ENCODE results near the gene RHOG.

The RHOG gene

DNA sequence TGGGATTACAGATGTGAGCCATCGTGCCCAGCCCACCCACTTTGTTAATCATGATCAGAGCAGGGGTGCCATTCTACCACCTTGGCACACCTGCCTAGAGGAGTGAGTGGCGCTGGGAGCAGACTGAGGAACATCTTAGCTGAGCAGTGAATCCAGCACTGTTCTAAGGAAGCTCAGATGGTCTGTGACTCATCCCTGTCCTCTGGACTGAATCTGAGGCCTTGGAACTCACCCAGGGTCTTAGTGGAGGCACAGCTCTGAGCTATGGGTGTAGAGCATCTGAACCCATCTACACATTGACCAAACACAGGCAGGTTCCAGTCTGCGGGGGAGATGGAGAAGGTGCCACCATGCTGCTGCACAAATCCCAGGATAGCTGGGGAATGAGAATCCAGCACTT, 17.5 kb downstream of the RHOG start:
- no peak overlapping the region for H3K4me3 ChIP-seq (ENCODE audit: low read depth, low read length)
- TF ChIP-seq, protein P1, sequence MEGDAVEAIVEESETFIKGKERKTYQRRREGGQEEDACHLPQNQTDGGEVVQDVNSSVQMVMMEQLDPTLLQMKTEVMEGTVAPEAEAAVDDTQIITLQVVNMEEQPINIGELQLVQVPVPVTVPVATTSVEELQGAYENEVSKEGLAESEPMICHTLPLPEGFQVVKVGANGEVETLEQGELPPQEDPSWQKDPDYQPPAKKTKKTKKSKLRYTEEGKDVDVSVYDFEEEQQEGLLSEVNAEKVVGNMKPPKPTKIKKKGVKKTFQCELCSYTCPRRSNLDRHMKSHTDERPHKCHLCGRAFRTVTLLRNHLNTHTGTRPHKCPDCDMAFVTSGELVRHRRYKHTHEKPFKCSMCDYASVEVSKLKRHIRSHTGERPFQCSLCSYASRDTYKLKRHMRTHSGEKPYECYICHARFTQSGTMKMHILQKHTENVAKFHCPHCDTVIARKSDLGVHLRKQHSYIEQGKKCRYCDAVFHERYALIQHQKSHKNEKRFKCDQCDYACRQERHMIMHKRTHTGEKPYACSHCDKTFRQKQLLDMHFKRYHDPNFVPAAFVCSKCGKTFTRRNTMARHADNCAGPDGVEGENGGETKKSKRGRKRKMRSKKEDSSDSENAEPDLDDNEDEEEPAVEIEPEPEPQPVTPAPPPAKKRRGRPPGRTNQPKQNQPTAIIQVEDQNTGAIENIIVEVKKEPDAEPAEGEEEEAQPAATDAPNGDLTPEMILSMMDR (IDR thresholded peaks at IDR 0.05; ENCODE audit: low read depth, low read length): no peak
- TF ChIP-seq POLR2A (IDR thresholded peaks at IDR 0.05; ENCODE audit: extremely low read depth, insufficient read length) (no peak), MYC (IDR thresholded peaks at IDR 0.05; ENCODE audit: low read depth, low read length) (no peak)
- TF ChIP-seq, protein P2, sequence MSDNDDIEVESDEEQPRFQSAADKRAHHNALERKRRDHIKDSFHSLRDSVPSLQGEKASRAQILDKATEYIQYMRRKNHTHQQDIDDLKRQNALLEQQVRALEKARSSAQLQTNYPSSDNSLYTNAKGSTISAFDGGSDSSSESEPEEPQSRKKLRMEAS (IDR thresholded peaks at IDR 0.05; ENCODE audit: low read depth, low read length): no peak
- no peak for DNase-seq (ENCODE audit: low read depth)

DNA sequence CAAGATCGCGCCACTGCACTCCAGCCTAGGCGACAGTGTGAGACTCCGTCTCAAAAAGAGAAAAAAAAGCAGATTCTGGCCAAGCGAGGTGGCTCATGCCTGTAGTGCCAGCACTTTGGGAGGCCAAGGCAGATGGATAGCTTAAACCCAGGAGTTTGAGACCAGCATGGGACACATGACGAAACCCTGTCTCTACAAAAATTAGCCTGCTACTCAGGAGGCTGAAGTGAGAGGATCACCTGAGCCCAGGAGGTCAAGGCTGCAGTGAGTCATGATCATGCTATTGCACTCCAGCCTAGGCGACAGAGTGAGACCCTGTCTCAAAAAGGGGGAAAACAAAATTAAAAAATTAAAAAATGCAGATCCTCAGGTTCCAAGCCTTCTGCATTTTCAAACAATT, 18.4 kb downstream of the RHOG start:
- H3K4me3 ChIP-seq (ENCODE audit: low read depth, low read length): no peak overlapping the region
- DNase-seq (ENCODE audit: low read depth): no peak
- no peak for TF ChIP-seq MYC (IDR thresholded peaks at IDR 0.05; ENCODE audit: low read depth, low read length)
- TF ChIP-seq, protein P2 (IDR thresholded peaks at IDR 0.05; ENCODE audit: low read depth, low read length): no peak
- TF ChIP-seq, protein P1 (IDR thresholded peaks at IDR 0.05; ENCODE audit: low read depth, low read length): no peak
- no peak for TF ChIP-seq POLR2A (IDR thresholded peaks at IDR 0.05; ENCODE audit: extremely low read depth, insufficient read length)

DNA sequence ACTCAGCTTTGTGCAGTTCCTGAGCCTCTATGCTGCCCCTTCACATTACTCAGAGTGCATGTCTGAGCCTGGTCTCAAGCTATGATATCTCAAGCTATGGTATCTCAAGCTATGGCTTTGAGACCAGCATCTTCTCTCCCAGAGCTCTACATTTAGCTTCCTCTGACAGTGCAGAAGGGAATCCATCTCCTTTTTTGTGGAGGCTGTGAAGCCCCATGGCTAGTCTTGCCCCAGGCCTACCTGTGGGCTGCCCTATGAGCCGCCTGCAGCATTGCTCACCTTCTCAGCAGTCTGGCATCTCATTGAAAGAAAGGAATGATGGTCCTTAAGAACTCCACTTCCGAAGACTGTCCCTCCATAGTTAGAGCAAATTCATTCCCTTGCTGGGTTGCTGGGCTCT, 19.8 kb downstream of the RHOG start:
- DNase-seq (ENCODE audit: low read depth): no peak
- H3K4me3 ChIP-seq (ENCODE audit: low read depth, low read length): no peak overlapping the region
- TF ChIP-seq POLR2A (IDR thresholded peaks at IDR 0.05; ENCODE audit: extremely low read depth, insufficient read length) (no peak), MYC (IDR thresholded peaks at IDR 0.05; ENCODE audit: low read depth, low read length) (no peak)
- TF ChIP-seq, protein P1 (IDR thresholded peaks at IDR 0.05; ENCODE audit: low read depth, low read length): no peak
- TF ChIP-seq, protein P2 (IDR thresholded peaks at IDR 0.05; ENCODE audit: low read depth, low read length): no peak

DNA sequence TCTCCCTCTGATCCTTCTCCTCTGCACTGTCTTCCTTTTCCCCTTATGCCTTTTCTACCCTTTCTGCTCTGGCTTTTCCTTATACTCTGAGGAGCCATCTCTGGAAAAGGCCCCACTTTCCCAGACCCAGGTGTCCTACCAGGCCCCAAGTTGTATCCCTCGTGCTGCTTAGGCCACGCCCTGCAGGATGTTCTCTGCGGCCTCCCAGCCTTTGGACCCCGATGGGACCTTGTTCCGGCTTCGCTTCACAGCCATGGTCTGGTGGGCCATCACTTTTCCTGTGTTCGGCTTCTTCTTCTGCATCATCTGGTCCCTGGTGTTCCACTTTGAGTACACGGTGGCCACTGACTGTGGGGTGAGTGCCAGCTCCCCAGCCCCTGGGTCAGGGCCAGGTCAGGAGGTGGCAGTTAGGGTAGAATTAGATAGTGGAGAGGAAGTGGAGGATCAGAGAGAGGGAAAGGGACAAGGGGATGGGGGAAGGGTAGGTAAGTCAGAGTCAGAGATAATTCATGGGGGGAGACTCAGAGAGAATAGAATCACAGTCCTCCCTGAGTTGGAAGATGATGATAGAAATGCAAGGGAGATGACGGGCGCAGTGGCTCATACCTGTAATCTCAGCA, 23.5 kb downstream of the RHOG start:
- TF ChIP-seq MYC (IDR thresholded peaks at IDR 0.05; ENCODE audit: low read depth, low read length) (no peak), POLR2A (IDR thresholded peaks at IDR 0.05; ENCODE audit: extremely low read depth, insufficient read length) (no peak)
- TF ChIP-seq, protein P1 (IDR thresholded peaks at IDR 0.05; ENCODE audit: low read depth, low read length): no peak
- TF ChIP-seq, protein P2 (IDR thresholded peaks at IDR 0.05; ENCODE audit: low read depth, low read length): no peak
- no peak overlapping the region for H3K4me3 ChIP-seq (ENCODE audit: low read depth, low read length)
- no peak for DNase-seq (ENCODE audit: low read depth)

DNA sequence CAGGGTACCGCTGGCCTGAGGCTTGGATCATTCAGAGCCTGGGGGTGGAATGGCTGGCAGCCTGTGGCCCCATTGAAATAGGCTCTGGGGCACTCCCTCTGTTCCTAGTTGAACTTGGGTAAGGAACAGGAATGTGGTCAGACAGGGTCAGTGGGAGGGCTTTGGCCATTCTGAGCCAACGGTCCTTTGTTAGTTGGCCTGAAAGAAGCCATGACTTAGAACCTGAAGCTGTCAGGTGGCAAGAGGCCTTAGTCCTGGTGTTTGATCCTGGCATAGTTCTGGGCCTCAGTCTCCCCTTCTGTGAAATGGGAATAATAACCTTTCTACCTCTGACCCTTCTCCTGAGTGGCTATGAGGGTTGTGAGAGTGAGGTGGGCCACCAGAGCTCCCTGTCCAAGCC, 24.1 kb downstream of the RHOG start:
- H3K4me3 ChIP-seq (ENCODE audit: low read depth, low read length): no peak overlapping the region
- TF ChIP-seq, protein P2 (IDR thresholded peaks at IDR 0.05; ENCODE audit: low read depth, low read length): no peak
- TF ChIP-seq MYC (IDR thresholded peaks at IDR 0.05; ENCODE audit: low read depth, low read length) (no peak), POLR2A (IDR thresholded peaks at IDR 0.05; ENCODE audit: extremely low read depth, insufficient read length) (no peak)
- TF ChIP-seq, protein P1 (IDR thresholded peaks at IDR 0.05; ENCODE audit: low read depth, low read length): no peak
- DNase-seq (ENCODE audit: low read depth): no peak
